GM21526 (cell line): Measurements from ENCODE around the gene PIEZO2.
"Not testable (repeated sequence)": the region's sequence is repeated elsewhere in the genome, so short reads cannot be mapped to it uniquely, and the experiment has no call there.

Experiments
- ATAC-seq: cut with Tn5 transposase; IDR thresholded peaks from one replicate; pipeline ENCODE4 v1.9.1; 2021; ENCODE audit warnings: moderate library complexity; ENCODE audit not compliant: unreplicated experiment, low FRiP score

Gene PIEZO2

DNA sequence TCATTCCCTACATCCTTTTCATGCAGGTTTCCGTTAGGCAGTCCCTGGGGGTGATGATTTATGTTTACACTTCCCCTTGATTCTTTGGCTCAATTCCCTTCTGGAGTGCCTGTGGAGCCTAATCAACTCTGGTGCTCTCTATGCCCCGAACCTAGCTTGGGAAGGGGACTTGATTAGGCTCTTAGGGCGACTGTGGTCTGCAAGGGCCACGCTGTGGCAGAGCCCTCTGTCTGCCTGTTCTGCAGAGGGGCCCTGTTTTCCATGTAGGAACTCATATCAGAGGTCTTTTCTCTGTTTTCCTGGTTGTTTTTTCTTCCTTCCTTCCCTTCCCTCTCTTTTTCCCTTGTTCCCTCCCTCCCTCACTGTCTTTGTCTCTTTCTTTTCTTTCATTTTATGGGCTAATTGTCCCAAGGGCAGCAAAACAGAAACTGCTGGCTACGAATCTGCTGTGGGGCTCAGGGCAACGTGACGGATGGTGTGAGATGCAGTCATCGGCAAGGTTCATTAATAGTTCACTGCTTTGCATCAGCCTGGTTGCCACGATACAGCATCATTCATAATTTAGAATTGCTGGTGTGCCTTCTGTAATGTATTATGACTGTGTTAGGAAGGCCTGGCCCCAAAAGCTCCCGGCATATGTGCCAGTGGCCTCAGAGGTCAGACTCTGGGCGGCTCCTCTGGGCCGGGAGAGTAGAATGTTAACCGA lies 489.0 kb downstream of the PIEZO2 start:
- no peak for ATAC-seq

DNA sequence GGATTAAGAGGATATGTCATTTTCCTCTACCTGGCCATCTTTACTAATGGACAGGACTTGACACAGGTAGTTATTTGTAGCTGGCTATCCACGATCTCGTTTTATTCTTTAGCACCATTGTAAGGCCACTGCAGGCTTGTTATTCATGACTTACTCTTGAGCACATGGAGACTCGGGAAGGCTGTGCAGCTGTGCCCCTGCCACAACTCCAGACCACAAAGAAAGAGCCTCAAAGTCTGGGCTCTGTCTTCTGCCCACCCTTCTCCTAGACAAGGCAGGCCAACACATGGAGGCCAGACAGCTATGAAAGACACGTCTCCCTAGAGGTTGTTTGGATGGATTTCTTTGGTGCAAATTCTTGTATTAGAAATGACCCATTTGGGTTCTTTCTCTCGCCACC lies 489.8 kb downstream of the PIEZO2 start:
- ATAC-seq: no peak

DNA sequence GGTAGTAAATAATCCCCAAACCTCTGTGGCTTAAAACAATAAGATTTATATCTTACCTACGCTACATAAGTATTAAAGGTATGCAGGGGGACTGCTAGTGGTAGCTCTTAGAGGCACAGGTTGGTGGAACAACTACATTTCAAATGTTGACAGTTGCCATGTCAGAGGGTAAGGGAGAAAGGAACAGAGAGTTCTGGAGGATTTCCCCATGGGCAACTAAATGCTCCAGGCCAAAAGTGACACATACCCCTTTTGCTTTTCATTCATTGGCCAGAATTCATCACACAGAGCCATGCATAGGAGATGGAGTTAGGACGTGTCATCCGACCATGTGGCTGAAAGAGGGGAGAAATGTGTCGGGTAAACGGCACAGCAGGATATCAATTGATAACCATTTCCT lies 490.4 kb downstream of the PIEZO2 start:
- ATAC-seq: no peak

DNA sequence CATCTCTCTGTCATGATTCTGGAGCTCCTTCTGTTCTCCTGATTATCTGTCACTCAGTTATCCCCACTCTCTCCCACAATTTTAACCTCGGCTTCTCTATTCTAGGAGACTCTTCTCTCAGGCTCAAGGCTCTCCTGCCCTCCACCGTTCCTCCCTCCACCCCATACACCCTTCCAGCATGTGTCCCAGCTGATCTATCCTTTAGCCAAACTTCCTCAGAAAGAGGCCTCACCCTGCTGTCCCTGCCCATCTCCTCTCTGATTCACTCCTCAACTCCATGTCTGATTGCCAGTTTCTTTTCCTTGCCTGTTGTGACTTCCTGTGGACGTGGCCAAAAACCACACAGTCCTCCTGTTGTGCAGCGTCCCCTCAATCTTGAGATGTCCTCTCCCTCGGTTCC lies 505.4 kb downstream of the PIEZO2 start:
- ATAC-seq: not testable (repeated sequence)

DNA sequence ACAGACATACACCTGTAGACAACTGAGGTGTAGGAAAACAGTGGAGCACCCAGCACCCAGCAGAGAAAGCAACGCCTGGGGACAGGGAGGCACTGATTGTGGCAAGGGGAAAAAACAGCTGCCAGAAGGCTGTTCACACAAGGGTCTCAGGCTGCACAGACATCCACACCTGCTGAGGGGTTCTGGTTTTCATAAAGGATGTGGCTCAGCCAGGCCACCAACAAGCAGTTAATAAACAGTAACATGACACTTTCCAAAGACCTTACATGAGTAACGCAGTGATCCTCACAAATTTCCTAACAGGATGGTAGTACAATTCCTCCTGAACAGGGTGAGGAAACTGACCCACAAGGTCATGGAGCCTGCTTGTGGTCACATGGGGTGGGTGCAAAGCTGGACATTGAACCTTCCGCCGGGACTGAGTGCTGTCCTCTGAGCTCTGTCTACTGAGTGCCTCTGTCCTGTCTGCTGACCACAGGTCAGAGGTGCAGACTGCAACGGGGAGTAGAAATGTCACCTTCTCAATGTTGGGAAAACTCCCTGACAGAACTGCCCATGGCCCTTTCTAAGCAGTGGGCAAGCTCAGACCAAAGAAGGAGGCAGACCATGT lies 506.3 kb downstream of the PIEZO2 start:
- not testable (repeated sequence) for ATAC-seq

DNA sequence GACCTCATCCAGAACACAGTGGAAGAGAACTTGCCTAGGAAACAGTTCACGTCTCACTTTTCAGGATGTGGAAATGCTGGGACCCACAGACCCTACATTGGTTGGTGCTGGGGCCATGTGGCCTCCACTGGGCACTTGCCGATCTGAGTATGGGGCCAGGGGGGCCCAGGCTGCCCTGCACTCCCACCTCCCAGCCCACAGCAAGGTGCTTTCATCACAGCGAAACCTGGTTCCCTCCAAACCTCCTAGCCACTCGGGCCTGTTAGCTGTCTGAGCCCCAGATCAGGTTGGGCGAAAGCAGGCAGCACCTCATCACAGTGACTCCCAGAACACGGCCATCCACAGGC lies 510.9 kb downstream of the PIEZO2 start:
- ATAC-seq: not testable (repeated sequence)

DNA sequence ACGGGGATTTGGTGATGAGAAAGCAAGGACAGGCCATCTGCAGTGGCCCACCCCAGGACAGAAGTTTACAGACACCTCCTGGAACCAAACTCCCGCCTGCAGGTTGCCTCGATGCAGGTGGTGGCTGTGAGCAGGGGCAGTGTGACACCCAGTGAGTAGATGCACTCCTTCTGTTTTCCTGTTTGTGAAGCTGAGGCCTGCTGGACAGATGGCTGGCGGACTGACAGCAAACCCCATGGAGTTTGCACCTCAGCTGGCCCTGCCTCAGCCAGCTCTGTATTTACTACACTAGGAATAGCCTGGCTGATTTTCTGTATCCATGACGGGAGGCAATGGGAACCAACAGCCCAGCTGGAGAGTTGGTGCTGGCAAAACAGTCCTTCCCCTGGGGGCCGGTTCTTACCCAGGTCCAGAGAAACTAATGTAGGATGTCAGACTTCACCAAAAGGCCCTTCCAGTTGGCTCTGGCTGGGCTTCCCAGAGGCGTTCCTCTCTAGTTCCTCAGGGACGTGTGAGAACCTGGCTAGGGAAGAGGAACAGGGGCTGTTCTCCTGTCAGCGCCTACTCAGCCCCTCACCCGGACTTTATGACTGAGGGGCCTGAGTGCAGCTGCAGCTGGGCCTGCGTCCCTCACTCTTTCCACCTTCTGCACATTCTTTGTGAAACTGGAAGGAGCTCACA lies 511.4 kb downstream of the PIEZO2 start:
- ATAC-seq: not testable (repeated sequence)

DNA sequence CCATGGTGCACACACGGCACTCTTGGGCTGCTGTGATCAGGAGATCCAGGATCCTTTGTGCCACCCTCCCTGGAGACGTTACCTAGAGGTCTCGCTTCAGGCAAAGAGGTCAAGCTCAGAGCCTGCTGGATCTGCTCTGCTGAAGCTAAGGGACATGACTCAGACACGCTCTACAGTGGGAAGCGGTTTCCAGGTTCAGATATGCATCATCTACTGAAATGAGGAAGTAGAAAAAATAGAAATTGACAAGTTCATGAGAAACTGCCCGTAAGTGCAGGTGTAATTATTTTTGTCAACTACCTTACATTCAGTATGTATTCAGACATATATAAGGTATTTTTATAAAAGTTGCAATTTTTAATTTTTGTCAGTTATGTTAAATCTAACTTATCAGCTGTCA lies 520.3 kb downstream of the PIEZO2 start:
- ATAC-seq: peak; percentile 94

DNA sequence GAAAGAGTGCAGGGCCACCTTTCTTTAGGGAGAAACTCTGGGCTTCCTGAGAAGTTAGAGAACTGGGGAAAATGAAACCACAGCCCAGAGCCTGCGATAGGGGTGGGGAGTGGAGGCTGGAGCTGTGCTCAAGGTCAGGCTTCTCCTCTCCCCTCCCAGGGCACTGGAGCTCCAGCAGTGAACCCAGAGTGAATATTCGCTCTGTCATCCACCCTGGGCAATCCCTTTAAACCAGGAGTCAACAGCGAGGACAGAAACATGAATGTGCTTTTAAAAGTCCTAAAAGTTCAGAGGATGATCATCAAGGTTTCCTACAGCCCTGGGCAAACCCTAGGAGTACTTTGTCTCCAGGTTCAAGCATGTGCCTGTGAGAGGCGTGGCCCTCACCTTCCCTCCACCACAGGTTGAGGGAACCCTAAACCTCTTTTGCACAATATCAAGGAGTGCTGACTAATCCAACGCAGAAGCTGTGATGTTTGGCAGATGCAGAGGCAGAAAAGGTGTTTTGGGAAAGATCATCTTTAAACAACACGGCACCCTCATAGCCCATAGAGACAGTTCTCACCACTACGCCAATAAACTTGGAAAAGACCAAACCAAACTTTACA lies 522.7 kb downstream of the PIEZO2 start:
- not testable (repeated sequence) for ATAC-seq

DNA sequence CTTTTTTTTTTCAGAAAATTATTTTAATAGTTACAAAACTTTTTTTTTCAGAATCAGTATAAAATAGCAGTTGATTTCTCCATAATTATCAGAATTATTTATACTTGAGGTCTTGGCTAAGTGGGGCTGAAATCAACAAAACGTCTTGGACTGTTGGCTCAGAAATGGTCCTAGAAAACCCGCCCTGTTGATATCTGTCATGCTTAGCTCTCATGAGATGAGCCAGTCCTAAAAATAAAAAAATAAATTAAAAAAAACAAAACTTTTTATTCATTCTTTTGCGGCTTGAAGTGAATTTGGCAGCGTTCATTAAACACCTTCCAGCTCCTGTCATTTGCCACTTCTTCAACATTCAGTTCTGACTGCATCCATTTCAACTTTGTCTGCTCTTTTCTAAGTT lies 525.8 kb downstream of the PIEZO2 start:
- ATAC-seq: not testable (repeated sequence)

DNA sequence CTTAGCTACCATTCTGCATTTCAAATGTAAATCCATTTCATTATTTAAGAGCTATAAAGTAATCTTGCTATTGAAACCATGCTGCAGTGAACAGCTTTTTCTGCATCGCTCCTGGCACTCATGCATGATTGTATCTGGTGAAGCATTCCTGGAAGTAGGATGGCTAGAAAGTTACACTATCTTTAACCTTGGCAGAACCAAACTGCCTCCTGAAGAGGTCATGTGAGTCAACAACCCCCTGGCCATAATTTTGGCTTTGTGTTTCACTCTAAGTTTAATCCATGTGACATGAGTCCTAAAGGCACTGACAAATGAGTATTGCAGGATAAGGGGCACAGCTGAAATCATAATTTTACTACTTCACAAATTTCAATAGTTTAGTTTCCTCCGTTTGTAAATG lies 526.4 kb downstream of the PIEZO2 start:
- ATAC-seq: not testable (repeated sequence)

DNA sequence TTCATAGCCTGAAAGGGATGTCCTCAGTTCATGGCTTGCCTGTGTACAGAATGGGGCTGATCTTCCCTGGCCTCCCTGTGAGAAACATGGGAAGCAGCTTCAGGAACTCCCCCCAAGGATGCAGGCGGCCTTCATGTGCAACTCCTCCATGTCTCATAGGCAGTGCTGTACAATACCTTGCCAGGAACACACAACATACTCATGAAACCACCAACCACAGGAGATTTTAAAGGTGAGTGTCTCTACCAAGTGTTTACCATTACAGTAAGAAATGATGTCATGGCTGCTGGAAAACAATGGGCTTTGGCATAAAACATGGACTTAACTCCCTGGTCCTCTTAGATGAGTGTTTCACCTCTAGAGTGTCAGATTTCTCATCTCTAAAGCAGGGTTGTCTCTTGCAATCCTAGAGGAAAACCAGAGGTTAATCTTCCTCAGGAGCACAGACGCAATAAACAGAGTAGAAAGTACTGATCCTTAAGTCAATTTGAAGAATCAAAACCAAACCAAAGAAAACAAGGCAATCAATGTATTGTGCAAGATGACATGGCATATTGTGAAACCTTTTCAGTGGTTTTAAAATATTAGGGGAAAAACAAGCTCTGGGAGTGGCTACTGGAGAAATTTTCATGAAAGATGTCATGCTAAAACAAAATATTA lies 528.6 kb downstream of the PIEZO2 start:
- ATAC-seq: not testable (repeated sequence)
